Activated CD4-positive, CD25-positive, alpha-beta regulatory T cell treated with anti-CD3 and anti-CD28 coated beads, Interleukin-2, amount 50 U/mL, for 72 hours (primary cell): ENCODE results near the gene KAT2B.
"Not testable (repeated sequence)": the region's sequence is repeated elsewhere in the genome, so short reads cannot be mapped to it uniquely, and the experiment has no call there.

Experiments used
- DNase-seq: peaks from one replicate; pipeline ENCODE4 v3.0.0; 2021

Gene KAT2B

DNA sequence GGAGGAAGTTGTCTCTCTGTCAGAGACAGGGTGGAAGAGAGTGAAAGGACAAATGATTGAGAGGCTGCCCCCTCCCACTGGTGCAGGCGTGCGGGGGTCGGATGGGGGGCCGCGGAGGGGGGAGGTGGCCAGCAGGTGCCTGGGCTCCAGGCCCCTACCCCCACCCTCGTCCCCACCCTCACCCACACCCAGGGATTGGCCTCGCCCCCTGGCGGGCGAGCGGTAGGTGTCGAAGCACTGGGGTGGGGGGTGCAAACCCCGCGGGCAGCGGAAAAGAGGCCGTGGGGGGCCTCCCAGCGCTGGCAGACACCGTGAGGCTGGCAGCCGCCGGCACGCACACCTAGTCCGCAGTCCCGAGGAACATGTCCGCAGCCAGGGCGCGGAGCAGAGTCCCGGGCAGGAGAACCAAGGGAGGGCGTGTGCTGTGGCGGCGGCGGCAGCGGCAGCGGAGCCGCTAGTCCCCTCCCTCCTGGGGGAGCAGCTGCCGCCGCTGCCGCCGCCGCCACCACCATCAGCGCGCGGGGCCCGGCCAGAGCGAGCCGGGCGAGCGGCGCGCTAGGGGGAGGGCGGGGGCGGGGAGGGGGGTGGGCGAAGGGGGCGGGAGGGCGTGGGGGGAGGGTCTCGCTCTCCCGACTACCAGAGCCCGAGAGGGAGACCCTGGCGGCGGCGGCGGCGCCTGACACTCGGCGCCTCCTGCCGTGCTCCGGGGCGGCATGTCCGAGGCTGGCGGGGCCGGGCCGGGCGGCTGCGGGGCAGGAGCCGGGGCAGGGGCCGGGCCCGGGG, at the start of gene KAT2B:
Gene KAT2B, plus strand, starts transcription at position 682 of the 783 bp plus-strand sequence. Its CDS starts 32 bp downstream, at position 714.
- peak; percentile 81 for DNase-seq

DNA sequence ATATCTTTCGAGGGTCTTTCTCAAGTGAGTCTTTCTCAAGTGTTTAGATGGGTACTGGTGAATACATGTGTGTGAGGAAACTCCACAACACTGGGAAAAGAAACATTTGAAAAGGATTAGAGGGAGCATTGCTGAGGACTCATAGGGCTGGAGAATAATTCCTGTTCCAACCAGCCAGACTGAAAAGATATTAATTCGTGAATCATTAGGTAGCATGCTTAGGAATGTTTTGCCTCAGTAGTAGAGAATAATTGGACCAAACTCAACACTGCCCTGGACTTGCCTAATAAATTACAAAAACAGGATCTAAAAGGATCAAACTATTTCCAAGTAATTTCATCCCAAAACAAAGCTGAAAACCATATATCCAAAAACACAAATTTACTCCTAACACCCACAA, 45.5 kb upstream of the KAT2B start:
- no peak for DNase-seq

DNA sequence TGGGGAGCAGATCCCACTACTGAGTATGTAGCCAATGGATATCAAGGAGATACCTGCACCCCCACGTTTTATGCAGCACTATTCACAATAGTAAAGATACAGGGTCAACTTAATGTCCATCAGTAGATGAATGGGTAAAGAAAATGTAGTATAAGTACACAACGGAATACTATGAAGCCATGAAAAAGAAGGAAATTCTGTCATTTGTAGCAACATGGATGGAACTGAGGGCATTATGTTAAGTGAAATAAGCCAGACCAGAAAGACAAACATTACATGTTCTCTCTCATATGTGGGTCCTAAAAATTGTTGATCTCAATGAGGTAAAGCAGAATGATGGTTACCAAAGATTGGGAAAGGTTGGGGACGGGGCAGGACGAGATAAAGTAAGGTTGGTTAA, 42.7 kb upstream of the KAT2B start:
- no peak for DNase-seq

DNA sequence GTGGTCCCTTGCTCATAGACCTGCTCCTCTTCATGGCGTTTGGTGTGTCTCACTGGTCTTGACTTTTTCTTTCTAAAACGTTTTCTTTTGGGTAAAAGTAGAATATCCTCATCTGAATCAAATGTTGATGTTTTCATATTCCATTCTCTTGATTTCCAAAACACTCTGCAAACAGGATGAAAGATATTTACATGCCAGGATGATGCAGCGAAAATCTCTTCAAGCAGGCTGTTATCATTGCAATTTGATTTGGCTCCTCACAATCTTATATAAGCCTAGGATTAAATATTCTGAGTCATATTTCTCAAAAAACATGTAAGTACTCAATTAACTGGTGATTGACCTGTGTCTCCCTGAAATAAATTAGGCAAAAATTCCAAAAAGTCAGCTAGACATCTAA, 38.3 kb upstream of the KAT2B start:
- DNase-seq: no peak

DNA sequence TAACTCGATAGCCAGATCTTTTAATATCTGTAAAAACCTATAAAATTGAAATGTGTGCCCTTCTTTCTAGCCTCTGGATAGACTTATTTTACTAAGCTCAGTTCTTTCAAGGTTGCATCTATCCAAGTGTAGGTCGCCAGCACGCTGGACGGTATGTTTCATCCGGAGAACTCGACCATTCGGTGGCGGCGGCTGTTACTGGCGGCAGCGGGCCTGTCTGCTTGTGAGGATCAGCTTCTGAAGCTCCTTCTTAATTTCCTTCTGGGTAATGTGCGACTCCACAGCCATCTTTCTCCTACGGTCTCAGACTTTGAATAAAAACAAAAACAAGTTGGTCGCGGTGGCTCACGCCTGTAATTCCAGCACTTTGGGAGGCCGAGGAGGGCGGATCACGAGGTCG, 32.3 kb upstream of the KAT2B start:
- DNase-seq: no peak

DNA sequence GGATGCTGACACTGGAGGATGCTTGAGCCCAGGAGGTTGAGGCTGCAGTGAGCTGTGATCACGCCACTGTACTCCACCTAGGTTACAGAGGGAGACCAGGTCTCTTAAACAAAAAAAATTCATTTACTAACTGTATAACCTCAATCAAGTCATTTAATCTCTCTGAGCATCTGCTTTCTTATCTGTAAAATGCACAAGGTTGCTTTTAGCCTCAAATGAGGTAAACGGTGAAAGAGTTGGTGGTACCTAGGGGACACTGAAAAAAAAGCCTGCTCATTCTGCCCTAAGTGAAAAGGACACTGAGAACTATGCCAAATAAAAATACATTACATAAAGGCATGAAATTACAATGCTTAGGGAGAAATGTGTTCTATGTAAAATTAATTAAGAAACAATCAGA, 31.6 kb upstream of the KAT2B start:
- no peak for DNase-seq

GRCh38 chr3:20012164-20012563, 28.1 kb upstream of the KAT2B start, which contains the start of gene PP2D1:
Gene PP2D1 (minus strand): TSS chr3:20012264. CDS start chr3:20012072, 192 bp downstream.
- no peak for DNase-seq

DNA sequence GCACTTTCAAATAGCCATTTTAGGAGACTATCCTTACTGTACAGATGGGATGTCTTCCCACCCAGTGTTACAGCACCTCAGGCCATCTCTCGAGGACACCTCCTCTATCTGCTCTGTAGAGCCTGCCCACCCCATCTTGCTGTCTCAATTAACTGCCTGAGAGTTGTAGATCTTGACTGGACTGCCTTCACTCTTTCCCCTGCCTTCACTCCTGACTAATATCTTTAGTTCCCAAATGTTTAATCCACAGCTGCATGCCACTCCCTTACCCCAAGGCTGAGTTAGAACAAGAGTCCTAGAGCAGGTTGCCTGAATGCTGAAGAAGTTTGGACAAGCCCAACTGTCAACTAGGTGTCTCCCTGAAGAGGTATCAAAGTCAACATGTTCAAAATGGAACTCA, 26.9 kb upstream of the KAT2B start:
- DNase-seq: no peak

GRCh38 chr3:20015525-20015924, 24.7 kb upstream of the KAT2B start:
- no peak for DNase-seq

GRCh38 chr3:20016076-20016475, 24.2 kb upstream of the KAT2B start:
- DNase-seq: not testable (repeated sequence)

DNA sequence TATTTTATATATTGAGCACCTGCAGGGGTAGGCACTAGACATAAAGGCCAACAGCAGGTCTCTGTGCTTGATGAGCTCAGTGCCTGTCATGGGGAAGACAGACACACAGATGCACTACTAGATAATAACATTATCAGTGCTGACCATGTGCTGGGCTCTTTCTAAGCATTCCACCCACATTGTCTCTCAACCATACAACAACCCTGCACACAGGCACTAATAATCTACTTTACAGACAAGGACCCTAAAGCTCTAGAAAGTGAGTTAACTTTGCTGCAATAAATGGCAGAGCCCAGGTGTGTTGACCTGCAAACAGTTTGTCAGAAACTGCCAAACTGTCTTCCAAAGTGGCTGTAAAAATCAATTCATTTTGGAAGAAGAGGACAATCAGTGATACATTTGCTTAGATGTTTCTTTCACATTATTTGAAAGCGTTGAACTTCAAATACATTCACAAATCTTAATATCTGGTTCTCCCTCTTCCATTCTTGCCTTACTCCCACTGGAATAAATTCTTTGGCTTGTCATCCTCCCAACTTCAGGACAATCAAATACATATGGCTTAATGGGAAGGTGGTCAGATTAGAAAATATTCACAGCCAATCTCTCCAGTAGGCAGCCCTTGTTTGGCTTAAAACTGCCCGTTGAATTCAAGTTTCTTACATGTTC, 17.2 kb upstream of the KAT2B start:
- no peak for DNase-seq

- no peak for DNase-seq
These were observed 16.4 kb upstream of the KAT2B start for GRCh38 chr3:20023623-20024405.

- no peak for DNase-seq
These were observed 13.1 kb upstream of the KAT2B start for GRCh38 chr3:20027136-20027535.

- no peak for DNase-seq
These were observed 11.3 kb upstream of the KAT2B start for GRCh38 chr3:20028905-20029331.

GRCh38 chr3:20031939-20032338, 8.3 kb upstream of the KAT2B start:
- not testable (repeated sequence) for DNase-seq

DNA sequence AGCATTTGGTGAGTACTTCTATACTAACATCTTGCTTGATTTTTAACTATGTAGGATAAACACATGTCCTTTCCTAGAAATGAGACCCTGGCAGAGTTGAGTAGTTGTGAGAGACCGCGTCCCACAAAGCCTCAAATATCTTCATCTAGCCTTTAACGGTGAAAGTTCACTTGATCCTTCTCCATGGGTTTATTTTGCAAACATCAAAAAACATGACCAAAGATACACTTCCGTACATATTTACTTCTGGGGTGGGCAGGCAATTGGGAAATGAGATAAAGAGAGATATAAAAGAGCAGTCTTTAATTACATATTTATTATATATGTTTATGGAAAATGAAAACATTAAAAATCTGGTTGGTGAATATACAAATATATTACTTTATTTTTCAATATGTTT, 5.2 kb upstream of the KAT2B start:
- DNase-seq: no peak

GRCh38 chr3:20037255-20037996, 2.8 kb upstream of the KAT2B start:
- DNase-seq: no peak

- DNase-seq: no peak
These were observed 1.4 kb upstream of the KAT2B start for GRCh38 chr3:20038699-20039465.

DNA sequence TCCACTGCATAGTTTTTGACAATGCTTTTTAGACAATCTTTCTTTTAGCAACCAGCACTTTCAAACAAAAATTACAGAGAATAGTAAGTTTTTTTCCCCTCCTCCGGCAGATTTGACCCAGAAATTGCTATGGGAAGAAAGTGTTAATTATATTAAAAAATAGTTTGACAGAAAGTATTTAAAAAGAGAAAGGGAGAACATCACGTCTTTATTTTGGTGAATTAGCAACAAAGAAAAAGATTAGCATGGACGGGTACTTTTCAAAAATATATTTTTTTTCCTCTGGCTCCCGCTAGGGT, 831 bp upstream of the KAT2B start:
- no peak for DNase-seq

- DNase-seq: peak; percentile 71
These were observed 426 bp downstream of the KAT2B start for GRCh38 chr3:20040548-20041196.

DNA sequence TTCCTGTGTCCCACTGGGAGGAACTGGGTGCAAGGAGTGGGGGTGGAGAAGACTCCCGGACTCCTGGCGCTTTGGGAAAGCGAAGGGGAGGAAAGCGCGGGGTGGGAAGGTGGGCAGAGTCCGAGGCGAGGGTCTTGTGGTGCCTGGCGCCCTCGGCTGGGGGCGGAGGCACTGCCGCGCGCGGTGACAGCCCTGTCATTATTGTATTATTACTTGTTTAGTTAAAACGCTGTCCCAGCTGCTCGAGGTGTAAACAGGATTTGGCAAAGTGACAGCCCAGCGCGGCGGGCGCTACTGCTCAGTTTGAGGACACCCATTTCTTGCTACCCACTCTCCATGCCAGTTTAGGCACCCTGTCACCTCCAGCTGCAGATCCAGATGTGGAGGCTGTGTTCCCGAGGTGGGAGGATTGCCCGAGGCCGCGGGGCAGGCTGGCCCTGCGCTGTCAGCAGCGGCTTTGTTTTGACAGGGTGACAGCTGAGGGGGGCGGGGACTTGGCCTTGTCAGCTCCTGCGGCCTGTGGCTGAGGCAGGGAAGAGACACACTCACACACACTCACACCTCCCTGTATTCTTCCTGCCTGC, 1.0 kb downstream of the KAT2B start:
- peak; percentile 77 for DNase-seq
